ENCODE measurements around the gene ZNF687.

- TF ChIP-seq CTCF (IDR thresholded peaks at IDR 0.05 in 2 of 3, conservative IDR thresholded peaks at IDR 0.05 in 1 of 3; ENCODE audit: borderline replicate concordance in 1 of 3, insufficient read depth in 1 of 3, low read depth in 2 of 3, low read length in 2 of 3) (0 out of 6 replicates have a peak, but pooled peaks of 1 of the 3 experiments have one; percentile 7), POLR2A (IDR thresholded peaks at IDR 0.05; ENCODE audit: borderline replicate concordance, extremely low read depth, insufficient read depth, insufficient read length) (peak; percentile 49), POLR2AphosphoS5 (IDR thresholded peaks at IDR 0.05; ENCODE audit: low read depth, low read length) (peak; percentile 59), REST (IDR thresholded peaks at IDR 0.05; ENCODE audit: low read depth) (no peak), ATF3 (IDR thresholded peaks at IDR 0.05) (no peak), CBX3 (IDR thresholded peaks at IDR 0.05; ENCODE audit: low read depth) (no peak), CEBPB (IDR thresholded peaks at IDR 0.05; ENCODE audit: low read depth) (no peak), EZH2 (IDR thresholded peaks at IDR 0.05) (no peak), SIN3A (IDR thresholded peaks at IDR 0.05; ENCODE audit: low read depth) (no peak), SP1 (IDR thresholded peaks at IDR 0.05; ENCODE audit: low read depth) (no peak), YY1 (IDR thresholded peaks at IDR 0.05; ENCODE audit: extremely low read depth, insufficient replicate concordance, low read depth, low read length) (peak; percentile 47), EZH2phosphoT487 (IDR thresholded peaks at IDR 0.05; ENCODE audit: borderline replicate concordance) (no peak), ZNF274 (IDR thresholded peaks at IDR 0.05; ENCODE audit: low read depth, low read length) (no peak), JUND (IDR thresholded peaks at IDR 0.05) (no peak)
These were observed 702 bp upstream of the ZNF687 start for GRCh38 chr1:151281225-151281968.

Measured in HCT116 (cell line).